ENCODE measurements around the gene KIAA1217. TPM values are rescaled to one million over a fixed set of nuclear protein-coding genes. Genes with fewer than 3 reads are reported as not detected.

The KIAA1217 gene
- total RNA-seq, 4 donors from 2014 or later, result 67.3 to 104 (median 89.8) TPM

DNA sequence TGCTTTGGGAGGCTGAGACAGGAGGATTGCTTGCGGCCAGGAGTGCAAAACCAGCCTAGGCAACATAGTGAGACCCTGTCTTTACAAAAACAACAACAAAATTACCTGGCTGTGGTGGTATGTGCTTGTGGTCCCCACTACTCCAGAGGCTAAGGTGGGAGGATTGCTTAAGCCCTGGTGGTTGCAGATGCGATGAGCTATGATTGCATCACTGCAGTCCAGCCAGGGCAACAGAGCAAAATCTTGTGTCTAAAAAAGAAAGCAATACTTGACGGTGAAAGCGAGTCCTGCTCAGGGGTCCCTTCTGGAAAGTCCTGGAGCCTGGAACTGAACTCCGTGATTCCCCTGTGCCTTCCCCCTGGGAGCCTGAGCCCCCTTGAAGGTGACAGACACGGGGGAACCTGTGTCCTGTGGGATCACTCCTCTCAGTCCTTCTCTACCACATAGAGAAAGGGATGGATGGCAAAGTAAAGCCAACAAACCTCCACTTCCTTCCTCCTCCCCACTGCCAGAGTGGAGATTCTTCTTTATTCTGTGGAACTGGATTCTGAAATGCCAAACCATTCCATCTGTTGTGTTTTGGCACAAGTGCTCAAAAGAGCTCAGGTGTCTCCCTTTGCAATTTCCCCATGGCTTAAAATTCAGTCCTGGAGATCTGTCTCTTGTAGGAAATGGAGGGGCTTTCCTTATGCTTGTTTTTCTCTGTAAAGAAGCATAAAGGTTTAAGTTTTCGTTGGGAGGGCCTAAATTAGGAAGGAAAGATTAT is 50.6 kb downstream of the KIAA1217 start:
- DNase-seq, result no peak
- H3K4me3 ChIP-seq (replicated peaks in 1 of 3), result no peak overlapping the region
- TF ChIP-seq POLR2A (IDR thresholded peaks at IDR 0.05), result no peak
- TF ChIP-seq, protein P1, sequence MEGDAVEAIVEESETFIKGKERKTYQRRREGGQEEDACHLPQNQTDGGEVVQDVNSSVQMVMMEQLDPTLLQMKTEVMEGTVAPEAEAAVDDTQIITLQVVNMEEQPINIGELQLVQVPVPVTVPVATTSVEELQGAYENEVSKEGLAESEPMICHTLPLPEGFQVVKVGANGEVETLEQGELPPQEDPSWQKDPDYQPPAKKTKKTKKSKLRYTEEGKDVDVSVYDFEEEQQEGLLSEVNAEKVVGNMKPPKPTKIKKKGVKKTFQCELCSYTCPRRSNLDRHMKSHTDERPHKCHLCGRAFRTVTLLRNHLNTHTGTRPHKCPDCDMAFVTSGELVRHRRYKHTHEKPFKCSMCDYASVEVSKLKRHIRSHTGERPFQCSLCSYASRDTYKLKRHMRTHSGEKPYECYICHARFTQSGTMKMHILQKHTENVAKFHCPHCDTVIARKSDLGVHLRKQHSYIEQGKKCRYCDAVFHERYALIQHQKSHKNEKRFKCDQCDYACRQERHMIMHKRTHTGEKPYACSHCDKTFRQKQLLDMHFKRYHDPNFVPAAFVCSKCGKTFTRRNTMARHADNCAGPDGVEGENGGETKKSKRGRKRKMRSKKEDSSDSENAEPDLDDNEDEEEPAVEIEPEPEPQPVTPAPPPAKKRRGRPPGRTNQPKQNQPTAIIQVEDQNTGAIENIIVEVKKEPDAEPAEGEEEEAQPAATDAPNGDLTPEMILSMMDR (IDR thresholded peaks at IDR 0.05), result no peak
- H3K9me3 ChIP-seq, result no peaks in the 10 kb centered on the region
- peak overlapping the region in 2 of 3 donors; percentile 54 to 61 for H3K27ac ChIP-seq
- H3K27me3 ChIP-seq, result no peaks in the 10 kb centered on the region
- WGBS, 2 donors, result 77 to 86% methylated on average over 7 of the region's 7 CpGs
- H3K36me3 ChIP-seq, result no peaks in the 10 kb centered on the region
- peaks cover 41 to 74% of the 10 kb centered on the region in 2 donors for H3K4me1 ChIP-seq
- intact Hi-C loops (cut with DNase I), result no loop called here

DNA sequence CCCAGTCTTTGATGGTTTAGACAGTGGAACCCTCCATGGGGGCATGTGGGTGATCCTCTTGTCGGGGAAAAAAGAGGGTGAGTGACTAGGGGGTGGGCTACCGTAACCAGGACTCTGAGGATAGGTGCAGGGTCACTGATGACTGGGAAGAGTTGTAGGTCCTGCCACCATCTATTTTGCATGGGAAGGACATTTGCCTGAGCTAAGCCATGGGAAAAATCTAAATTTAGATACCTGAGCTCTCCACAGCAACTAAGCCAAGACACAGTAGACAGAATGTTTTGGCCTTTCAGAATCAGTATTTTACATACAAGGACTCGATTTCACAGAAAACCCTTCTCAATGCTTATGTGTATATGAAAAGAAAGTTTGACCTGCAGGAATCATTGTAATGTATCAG is 52.7 kb downstream of the KIAA1217 start:
- WGBS, 2 donors, result 86 to 92% methylated on average over 3 of the region's 3 CpGs
- Histone ChIP-seq H3K36me3 (no peaks in the 10 kb centered on the region), H3K27me3 (no peaks in the 10 kb centered on the region), H3K4me1 (peaks cover 33 to 71% of the 10 kb centered on the region in 2 donors), H3K27ac (peak overlapping the region in 2 of 3 donors; percentile 60 to 84), H3K4me3 (replicated peaks in 1 of 3) (no peak overlapping the region), H3K9me3 (no peaks in the 10 kb centered on the region)
- no peak for DNase-seq
- intact Hi-C loops (cut with DNase I), result no loop called here
- TF ChIP-seq POLR2A (IDR thresholded peaks at IDR 0.05), result no peak
- TF ChIP-seq, protein P1 (IDR thresholded peaks at IDR 0.05), result no peak

DNA sequence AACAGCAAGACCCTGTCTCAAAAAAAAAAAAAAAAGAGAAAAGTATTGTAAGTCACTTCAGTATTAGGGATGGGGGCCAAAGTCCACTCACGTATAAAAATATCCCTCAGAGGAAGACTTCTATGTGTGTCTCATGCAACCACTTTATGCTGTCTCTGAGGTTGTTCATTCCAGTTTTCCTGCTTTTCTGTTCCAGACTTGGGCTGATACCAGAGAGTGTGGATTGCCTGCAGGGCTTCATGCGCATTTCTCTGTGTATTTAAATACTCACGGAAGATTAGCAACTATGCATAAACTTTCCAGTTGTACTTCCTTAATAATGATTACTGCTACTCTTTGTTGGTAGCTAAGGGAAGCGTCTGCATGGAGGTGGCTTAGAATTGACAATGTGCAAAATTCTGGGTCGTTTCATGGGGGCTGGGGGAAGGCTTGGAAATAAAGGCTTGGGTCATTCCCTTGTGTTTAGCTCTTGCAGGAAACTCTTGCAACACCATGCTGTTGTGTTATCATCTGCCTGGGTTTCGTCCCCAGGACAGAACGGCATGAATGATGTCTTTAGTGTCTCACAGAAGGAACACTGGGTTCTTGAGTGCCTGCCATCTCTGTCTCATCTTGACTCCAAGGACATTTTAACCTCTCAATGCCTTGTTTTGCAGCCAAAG is 54.1 kb downstream of the KIAA1217 start:
- no peaks in the 10 kb centered on the region for H3K27me3 ChIP-seq
- no peaks in the 10 kb centered on the region for H3K36me3 ChIP-seq
- TF ChIP-seq, protein P1 (IDR thresholded peaks at IDR 0.05), result no peak
- no peak for TF ChIP-seq POLR2A (IDR thresholded peaks at IDR 0.05)
- WGBS, 2 donors, result 67 to 74% methylated on average over 7 of the region's 7 CpGs
- peaks cover 39 to 75% of the 10 kb centered on the region in 2 donors for H3K4me1 ChIP-seq
- no peaks in the 10 kb centered on the region for H3K9me3 ChIP-seq
- no peak for DNase-seq
- no peak overlapping the region for H3K4me3 ChIP-seq (replicated peaks in 1 of 3)
- peak overlapping the region; percentile 72 to 90 (median 84) for H3K27ac ChIP-seq
- intact Hi-C loops (cut with DNase I), result no loop called here

DNA sequence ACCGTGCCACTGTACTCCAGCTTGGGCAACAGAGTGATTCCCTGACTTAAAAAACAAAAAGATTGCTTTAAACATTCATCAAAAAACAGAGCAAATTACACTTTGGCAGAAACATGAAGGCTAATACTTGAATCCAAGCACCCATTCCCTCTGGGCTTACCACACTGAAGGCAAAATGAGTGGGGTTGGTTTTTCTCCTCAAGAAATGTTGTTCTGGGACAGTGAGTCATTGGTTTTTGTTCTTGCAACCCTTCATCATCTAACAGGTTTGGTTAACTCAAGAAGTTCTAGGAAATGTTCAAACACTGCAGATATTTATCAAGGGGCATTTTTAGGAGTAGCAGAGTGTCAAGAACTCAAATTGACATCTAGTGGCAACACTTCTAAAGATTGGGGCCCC is 60.5 kb downstream of the KIAA1217 start:
- Histone ChIP-seq H3K36me3 (no peaks in the 10 kb centered on the region), H3K9me3 (no peaks in the 10 kb centered on the region), H3K27ac (peak overlapping the region in 1 of 3 donors; percentile 0), H3K4me3 (replicated peaks in 1 of 3) (no peak overlapping the region), H3K4me1 (peaks cover 18 to 26% of the 10 kb centered on the region in 2 donors), H3K27me3 (no peaks in the 10 kb centered on the region)
- WGBS, 2 donors, result 94 to 95% methylated on average over 1 of the region's 1 CpG
- intact Hi-C loops (cut with DNase I), result no loop called here
- TF ChIP-seq, protein P1 (IDR thresholded peaks at IDR 0.05), result no peak
- TF ChIP-seq POLR2A (IDR thresholded peaks at IDR 0.05), result no peak
- DNase-seq, result no peak

DNA sequence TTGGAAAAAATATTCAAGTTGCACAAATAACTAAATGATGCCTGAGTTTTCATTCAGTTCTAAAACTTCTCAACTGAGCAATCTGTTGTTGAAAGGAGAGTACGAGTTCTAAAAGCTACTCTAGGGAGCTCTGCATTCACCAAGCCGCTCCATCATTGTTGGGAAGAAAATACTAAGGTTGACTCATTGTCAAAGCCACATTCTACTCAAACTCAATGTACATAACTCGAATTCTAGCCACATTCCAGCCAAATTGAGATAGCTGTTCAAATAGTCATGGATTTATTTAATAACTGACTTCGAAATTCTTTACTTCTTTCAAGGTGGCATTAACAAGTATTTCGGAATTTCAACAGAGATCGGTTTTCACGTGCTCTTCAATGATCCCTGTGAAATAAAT is 63.4 kb downstream of the KIAA1217 start:
- H3K27ac ChIP-seq, result no peak overlapping the region
- no peak for DNase-seq
- intact Hi-C loops (cut with DNase I), result no loop called here
- no peaks in the 10 kb centered on the region for H3K36me3 ChIP-seq
- WGBS, 2 donors, result 87 to 94% methylated on average over 7 of the region's 7 CpGs
- no peaks in the 10 kb centered on the region for H3K9me3 ChIP-seq
- H3K4me1 ChIP-seq, result peaks cover 8 to 14% of the 10 kb centered on the region in 2 donors
- TF ChIP-seq, protein P1 (IDR thresholded peaks at IDR 0.05), result no peak
- TF ChIP-seq POLR2A (IDR thresholded peaks at IDR 0.05), result no peak
- H3K4me3 ChIP-seq (replicated peaks in 1 of 3), result no peak overlapping the region
- H3K27me3 ChIP-seq, result no peaks in the 10 kb centered on the region

Measured in thyroid gland (tissue), 4 donors.